HG03354 (cell line): Measurements from ENCODE around the gene FOXP1.

Experiments
- ATAC-seq: cut with Tn5 transposase; IDR thresholded peaks from one replicate; pipeline ENCODE4 v1.9.1; 2021; ENCODE audit warnings: mild to moderate bottlenecking; ENCODE audit not compliant: unreplicated experiment, poor library complexity, severe bottlenecking

The FOXP1 gene

GRCh38 chr3:71186801-71187200 is 396.7 kb downstream of the FOXP1 start:
- ATAC-seq, result no peak

- ATAC-seq, result no peak
Observed at GRCh38 chr3:71185733-71186455, 397.6 kb downstream of the FOXP1 start.

- ATAC-seq, result no peak
Observed at GRCh38 chr3:71184252-71184651, 399.3 kb downstream of the FOXP1 start.

GRCh38 chr3:71183549-71183948 is 400.0 kb downstream of the FOXP1 start:
- no peak for ATAC-seq

- no peak for ATAC-seq
Observed at GRCh38 chr3:71180524-71180923, 403.0 kb downstream of the FOXP1 start.

GRCh38 chr3:71177375-71177774 is 406.2 kb downstream of the FOXP1 start:
- no peak for ATAC-seq

- ATAC-seq, result no peak
Observed at GRCh38 chr3:71176366-71176765, 407.2 kb downstream of the FOXP1 start.

GRCh38 chr3:71175691-71176365 is 407.7 kb downstream of the FOXP1 start:
- no peak for ATAC-seq

- ATAC-seq, result no peak
Observed at GRCh38 chr3:71172951-71173350, 410.6 kb downstream of the FOXP1 start.

GRCh38 chr3:71172189-71172588 is 411.3 kb downstream of the FOXP1 start:
- no peak for ATAC-seq

GRCh38 chr3:71171247-71171646 is 412.3 kb downstream of the FOXP1 start:
- no peak for ATAC-seq

- no peak for ATAC-seq
Observed at GRCh38 chr3:71168880-71169411, 414.6 kb downstream of the FOXP1 start.

GRCh38 chr3:71168121-71168721 is 415.3 kb downstream of the FOXP1 start:
- ATAC-seq, result no peak

- no peak for ATAC-seq
Observed at GRCh38 chr3:71166339-71167240, 416.9 kb downstream of the FOXP1 start.

GRCh38 chr3:71164881-71165280 is 418.6 kb downstream of the FOXP1 start:
- ATAC-seq, result no peak

- ATAC-seq, result no peak
Observed at GRCh38 chr3:71163198-71163918, 420.2 kb downstream of the FOXP1 start.

- no peak for ATAC-seq
Observed at GRCh38 chr3:71162221-71162620, 421.3 kb downstream of the FOXP1 start.

GRCh38 chr3:71160785-71161546 is 422.6 kb downstream of the FOXP1 start:
- ATAC-seq, result no peak
